Sigmoid colon (tissue), 4 donors: ENCODE results near the gene TPSB2.

ENCODE experiments used
- POLR2A ChIP-seq, 2 donors: fragments of 450-650 bp; IDR thresholded peaks; one replicate each; pipeline ENCODE4 v1.6.1; 2016; ENCODE audit warnings: antibody characterized with exemption in 2 of 2, mild to moderate bottlenecking in 2 of 2, moderate library complexity in 2 of 2
- POLR2AphosphoS5 ChIP-seq, 4 donors: sonication (generic); formaldehyde crosslinking; IDR thresholded peaks; one replicate each; pipeline ENCODE4 v1.6.1; 2017; ENCODE audit warnings: antibody characterized with exemption in 4 of 4
- TF ChIP-seq, protein P1 (sequence below), 4 experiments: fragments of 450-650 bp in 3 of 4; fragments of 200-600 bp in 1 of 4; IDR thresholded peaks; one replicate each; pipeline ENCODE4 v1.5.1; 2016 to 2019; ENCODE audit warnings: antibody characterized with exemption in 4 of 4, mild to moderate bottlenecking in 3 of 4, moderate library complexity in 2 of 4

GRCh38 chr16:1261131-1261892 lies 31.3 kb upstream of the TPSB2 start:
- TF ChIP-seq, protein P1, sequence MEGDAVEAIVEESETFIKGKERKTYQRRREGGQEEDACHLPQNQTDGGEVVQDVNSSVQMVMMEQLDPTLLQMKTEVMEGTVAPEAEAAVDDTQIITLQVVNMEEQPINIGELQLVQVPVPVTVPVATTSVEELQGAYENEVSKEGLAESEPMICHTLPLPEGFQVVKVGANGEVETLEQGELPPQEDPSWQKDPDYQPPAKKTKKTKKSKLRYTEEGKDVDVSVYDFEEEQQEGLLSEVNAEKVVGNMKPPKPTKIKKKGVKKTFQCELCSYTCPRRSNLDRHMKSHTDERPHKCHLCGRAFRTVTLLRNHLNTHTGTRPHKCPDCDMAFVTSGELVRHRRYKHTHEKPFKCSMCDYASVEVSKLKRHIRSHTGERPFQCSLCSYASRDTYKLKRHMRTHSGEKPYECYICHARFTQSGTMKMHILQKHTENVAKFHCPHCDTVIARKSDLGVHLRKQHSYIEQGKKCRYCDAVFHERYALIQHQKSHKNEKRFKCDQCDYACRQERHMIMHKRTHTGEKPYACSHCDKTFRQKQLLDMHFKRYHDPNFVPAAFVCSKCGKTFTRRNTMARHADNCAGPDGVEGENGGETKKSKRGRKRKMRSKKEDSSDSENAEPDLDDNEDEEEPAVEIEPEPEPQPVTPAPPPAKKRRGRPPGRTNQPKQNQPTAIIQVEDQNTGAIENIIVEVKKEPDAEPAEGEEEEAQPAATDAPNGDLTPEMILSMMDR (IDR thresholded peaks at IDR 0.05) = no peak
- TF ChIP-seq POLR2A (IDR thresholded peaks at IDR 0.05) (no peak), POLR2AphosphoS5 (IDR thresholded peaks at IDR 0.05) (no peak)
